Parathyroid adenoma (tissue), 2 donors: ENCODE measurements around the gene KHK.
A peak's percentile ranks its signal among the peaks of the same experiment; 100 is the strongest.

Experiments
- H2AFZ ChIP-seq: fragments of 300-600 bp; sonication (generic); one replicate; pipeline ENCODE4 v1.7.0; 2017; ENCODE audit warnings: antibody characterized with exemption, mild to moderate bottlenecking
- H3K27ac ChIP-seq: fragments of 300-600 bp; sonication (generic); one replicate; pipeline ENCODE4 v1.7.0; 2017
- H3K27me3 ChIP-seq: fragments of 300-600 bp; sonication (generic); one replicate; pipeline ENCODE4 v1.7.0; 2017; ENCODE audit warnings: low read length; ENCODE audit not compliant: control insufficient read depth, insufficient read depth
- H3K36me3 ChIP-seq: fragments of 300-600 bp; sonication (generic); one replicate; pipeline ENCODE4 v1.7.0; 2017; ENCODE audit warnings: low read length; ENCODE audit not compliant: control insufficient read depth, insufficient read depth
- H3K4me1 ChIP-seq: fragments of 300-600 bp; sonication (generic); one replicate; pipeline ENCODE4 v1.7.0; 2017; ENCODE audit warnings: control low read depth
- H3K4me2 ChIP-seq: fragments of 300-600 bp; sonication (generic); one replicate; pipeline ENCODE4 v1.7.0; 2017; ENCODE audit warnings: low read length
- H3K4me3 ChIP-seq: fragments of 300-600 bp; sonication (generic); one replicate; pipeline ENCODE4 v1.7.0; 2017; ENCODE audit warnings: low read depth, low read length
- H3K79me2 ChIP-seq: fragments of 300-600 bp; sonication (generic); one replicate; pipeline ENCODE4 v1.7.0; 2017; ENCODE audit warnings: control low read depth
- H3K9ac ChIP-seq: fragments of 300-600 bp; sonication (generic); one replicate; pipeline ENCODE4 v1.7.0; 2017; ENCODE audit warnings: mild to moderate bottlenecking
- H3K9me3 ChIP-seq: fragments of 300-600 bp; sonication (generic); one replicate; pipeline ENCODE4 v1.7.0; 2017; ENCODE audit warnings: low read length; ENCODE audit not compliant: control insufficient read depth
- TF ChIP-seq, protein P1 (sequence below): fragments of 300-600 bp; sonication (generic); IDR thresholded peaks from one replicate; pipeline ENCODE4 v1.7.0; 2017; ENCODE audit warnings: antibody characterized with exemption, mild to moderate bottlenecking
- donor health status: primary hyperparathyroidism.

KHK gene

DNA sequence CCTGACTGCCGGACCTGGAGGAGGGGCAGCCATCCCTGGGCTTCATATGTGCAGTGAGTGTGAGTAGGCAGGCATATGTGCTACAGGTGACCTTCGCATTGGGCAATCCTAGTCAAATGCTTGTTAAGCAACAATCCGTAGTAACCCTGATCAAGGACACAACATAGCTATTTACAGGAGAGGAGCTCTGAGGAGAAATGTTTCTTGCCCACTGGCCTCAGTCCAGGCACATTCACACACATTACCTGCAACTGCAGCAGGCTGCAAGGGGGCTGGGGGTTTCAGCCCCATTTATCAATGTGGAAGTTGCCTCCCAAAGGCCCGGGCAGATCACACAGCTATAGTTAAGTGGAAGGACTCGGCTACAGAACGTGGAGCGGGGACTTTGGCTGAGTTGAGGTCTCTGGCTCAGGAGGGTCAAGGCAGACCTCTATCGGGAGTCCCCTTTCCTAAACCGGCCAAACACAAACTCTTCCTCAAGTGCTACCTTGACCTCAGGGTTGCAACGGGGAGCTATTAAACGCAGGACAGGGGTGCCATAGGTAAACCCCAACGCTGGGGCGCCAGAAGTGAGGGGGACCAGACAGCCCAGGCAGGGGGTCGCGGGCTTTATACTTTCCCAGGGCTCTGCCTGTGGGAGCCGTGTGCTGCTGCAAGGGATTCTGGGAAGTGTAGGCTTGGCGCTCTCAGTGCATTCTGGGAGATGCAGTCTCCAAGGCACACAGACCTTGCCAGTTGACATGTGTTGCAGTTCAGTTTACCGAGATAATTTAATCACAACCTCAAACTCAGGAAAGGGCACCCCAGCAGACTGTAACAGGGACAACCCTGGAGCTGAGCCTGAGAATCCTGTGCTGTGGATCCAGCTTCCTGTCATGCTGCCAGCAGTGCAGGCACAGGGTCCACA is 9.4 kb downstream of the KHK start:
- H3K4me1 ChIP-seq: peaks cover 27% of the 10 kb centered on the region
- H3K27ac ChIP-seq: no peak overlapping the region
- peak overlapping the region; percentile 70 for H2AFZ ChIP-seq
- no peak overlapping the region for H3K4me2 ChIP-seq
- H3K9ac ChIP-seq: no peak overlapping the region
- no peaks in the 10 kb centered on the region for H3K9me3 ChIP-seq
- TF ChIP-seq, protein P1, sequence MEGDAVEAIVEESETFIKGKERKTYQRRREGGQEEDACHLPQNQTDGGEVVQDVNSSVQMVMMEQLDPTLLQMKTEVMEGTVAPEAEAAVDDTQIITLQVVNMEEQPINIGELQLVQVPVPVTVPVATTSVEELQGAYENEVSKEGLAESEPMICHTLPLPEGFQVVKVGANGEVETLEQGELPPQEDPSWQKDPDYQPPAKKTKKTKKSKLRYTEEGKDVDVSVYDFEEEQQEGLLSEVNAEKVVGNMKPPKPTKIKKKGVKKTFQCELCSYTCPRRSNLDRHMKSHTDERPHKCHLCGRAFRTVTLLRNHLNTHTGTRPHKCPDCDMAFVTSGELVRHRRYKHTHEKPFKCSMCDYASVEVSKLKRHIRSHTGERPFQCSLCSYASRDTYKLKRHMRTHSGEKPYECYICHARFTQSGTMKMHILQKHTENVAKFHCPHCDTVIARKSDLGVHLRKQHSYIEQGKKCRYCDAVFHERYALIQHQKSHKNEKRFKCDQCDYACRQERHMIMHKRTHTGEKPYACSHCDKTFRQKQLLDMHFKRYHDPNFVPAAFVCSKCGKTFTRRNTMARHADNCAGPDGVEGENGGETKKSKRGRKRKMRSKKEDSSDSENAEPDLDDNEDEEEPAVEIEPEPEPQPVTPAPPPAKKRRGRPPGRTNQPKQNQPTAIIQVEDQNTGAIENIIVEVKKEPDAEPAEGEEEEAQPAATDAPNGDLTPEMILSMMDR: no peak
- H3K4me3 ChIP-seq: no peak overlapping the region
- no peaks in the 10 kb centered on the region for H3K36me3 ChIP-seq
- H3K79me2 ChIP-seq: no peaks in the 10 kb centered on the region
- H3K27me3 ChIP-seq: no peaks in the 10 kb centered on the region

DNA sequence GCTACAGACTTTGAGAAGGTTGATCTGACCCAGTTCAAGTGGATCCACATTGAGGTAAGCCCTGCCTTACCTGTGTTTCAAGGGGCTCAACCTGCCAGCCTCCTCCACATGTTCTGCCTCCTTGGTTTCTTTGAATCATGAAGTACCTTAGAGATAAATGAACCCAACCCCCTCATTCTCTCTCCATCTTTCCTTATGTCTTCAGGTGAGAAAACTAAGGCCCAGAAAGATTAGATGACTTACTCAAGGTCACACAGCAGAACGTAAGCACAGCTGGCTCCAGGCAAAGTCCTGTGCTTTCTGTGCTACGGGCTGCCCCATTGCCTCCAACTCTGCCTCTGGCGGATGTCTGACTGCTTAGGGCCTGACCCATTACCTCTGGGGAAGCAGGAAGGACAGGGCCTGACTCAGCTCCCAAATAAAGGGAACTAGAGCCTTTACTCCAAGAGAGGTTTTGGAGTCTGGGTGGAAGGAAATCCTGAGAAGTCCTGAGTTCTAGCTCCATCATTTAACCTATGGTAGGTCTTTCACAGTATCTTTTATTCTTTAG is 10.3 kb downstream of the KHK start:
- Histone ChIP-seq H3K4me3 (no peak overlapping the region), H3K27me3 (no peaks in the 10 kb centered on the region), H3K9me3 (no peaks in the 10 kb centered on the region), H3K36me3 (no peaks in the 10 kb centered on the region), H3K4me2 (no peak overlapping the region), H3K79me2 (no peaks in the 10 kb centered on the region), H3K4me1 (peaks cover 24% of the 10 kb centered on the region), H3K27ac (no peak overlapping the region), H3K9ac (no peak overlapping the region), H2AFZ (no peak overlapping the region)
- TF ChIP-seq, protein P1: no peak

DNA sequence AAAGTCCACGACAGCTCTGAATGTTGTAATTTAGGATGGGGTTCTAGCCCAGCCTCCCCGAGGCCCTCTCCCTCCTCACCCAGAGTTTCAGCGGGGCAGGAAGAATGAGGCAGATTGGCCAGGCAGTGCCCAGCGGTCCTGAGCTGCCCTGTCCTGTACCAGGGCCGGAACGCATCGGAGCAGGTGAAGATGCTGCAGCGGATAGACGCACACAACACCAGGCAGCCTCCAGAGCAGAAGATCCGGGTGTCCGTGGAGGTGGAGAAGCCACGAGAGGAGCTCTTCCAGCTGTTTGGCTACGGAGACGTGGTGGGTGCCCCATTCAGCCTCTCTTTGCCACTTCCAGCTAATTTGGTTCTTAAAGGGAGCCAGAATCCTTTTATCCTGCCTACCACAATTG is 10.8 kb downstream of the KHK start:
- Histone ChIP-seq H3K4me1 (peaks cover 21% of the 10 kb centered on the region), H3K27ac (no peak overlapping the region), H3K27me3 (no peaks in the 10 kb centered on the region), H3K79me2 (no peaks in the 10 kb centered on the region), H3K36me3 (no peaks in the 10 kb centered on the region), H3K4me3 (no peak overlapping the region), H3K4me2 (no peak overlapping the region), H2AFZ (no peak overlapping the region), H3K9me3 (no peaks in the 10 kb centered on the region), H3K9ac (no peak overlapping the region)
- TF ChIP-seq, protein P1: no peak

DNA sequence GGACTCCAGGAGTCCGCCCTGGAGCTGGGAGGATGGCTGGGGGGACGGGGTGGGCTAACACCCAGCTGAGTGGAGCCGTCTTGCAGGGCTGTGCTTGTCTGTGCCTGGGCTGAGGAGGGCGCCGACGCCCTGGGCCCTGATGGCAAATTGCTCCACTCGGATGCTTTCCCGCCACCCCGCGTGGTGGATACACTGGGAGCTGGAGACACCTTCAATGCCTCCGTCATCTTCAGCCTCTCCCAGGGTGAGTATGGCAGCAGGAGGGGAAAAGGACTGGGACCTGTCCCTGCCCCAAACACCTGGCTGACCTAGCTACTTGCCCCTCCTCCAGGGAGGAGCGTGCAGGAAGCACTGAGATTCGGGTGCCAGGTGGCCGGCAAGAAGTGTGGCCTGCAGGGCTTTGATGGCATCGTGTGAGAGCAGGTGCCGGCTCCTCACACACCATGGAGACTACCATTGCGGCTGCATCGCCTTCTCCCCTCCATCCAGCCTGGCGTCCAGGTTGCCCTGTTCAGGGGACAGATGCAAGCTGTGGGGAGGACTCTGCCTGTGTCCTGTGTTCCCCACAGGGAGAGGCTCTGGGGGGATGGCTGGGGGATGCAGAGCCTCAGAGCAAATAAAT is 12.9 kb downstream of the KHK start:
- TF ChIP-seq, protein P1: no peak
- H3K4me3 ChIP-seq: no peak overlapping the region
- H3K9me3 ChIP-seq: no peaks in the 10 kb centered on the region
- no peak overlapping the region for H3K27ac ChIP-seq
- H3K4me1 ChIP-seq: peaks cover 7% of the 10 kb centered on the region
- no peaks in the 10 kb centered on the region for H3K27me3 ChIP-seq
- no peaks in the 10 kb centered on the region for H3K36me3 ChIP-seq
- no peak overlapping the region for H2AFZ ChIP-seq
- no peaks in the 10 kb centered on the region for H3K79me2 ChIP-seq
- no peak overlapping the region for H3K4me2 ChIP-seq
- H3K9ac ChIP-seq: no peak overlapping the region
